MM.1S (cell line): ENCODE data around the gene ZNF853.

Experiments
- CTCF ChIP-seq: fragments of 300-600 bp; sonication (generic); IDR thresholded peaks from 2 replicates; pipeline ENCODE4 v1.5.1; 2016; ENCODE audit warnings: antibody characterized with exemption, low read length, mixed read lengths
- EZH2 ChIP-seq: fragments of 300-600 bp; sonication (generic); optimal IDR thresholded peaks from 2 replicates; pipeline ENCODE3; 2017; ENCODE audit warnings: low read depth, mild to moderate bottlenecking, antibody characterized with exemption, low read length, mixed read lengths

GRCh38 chr7:6658618-6659345 lies 43.4 kb downstream of the ZNF853 start:
- TF ChIP-seq EZH2 (no peak), CTCF (no peak)
